Measurements from ENCODE around the gene RTBDN. TPM values are rescaled to one million over a fixed set of nuclear protein-coding genes. Genes with fewer than 3 reads are reported as not detected.

RTBDN gene
- total and polyA plus RNA-seq, 2 experiments from 2014 or later: not detected

DNA sequence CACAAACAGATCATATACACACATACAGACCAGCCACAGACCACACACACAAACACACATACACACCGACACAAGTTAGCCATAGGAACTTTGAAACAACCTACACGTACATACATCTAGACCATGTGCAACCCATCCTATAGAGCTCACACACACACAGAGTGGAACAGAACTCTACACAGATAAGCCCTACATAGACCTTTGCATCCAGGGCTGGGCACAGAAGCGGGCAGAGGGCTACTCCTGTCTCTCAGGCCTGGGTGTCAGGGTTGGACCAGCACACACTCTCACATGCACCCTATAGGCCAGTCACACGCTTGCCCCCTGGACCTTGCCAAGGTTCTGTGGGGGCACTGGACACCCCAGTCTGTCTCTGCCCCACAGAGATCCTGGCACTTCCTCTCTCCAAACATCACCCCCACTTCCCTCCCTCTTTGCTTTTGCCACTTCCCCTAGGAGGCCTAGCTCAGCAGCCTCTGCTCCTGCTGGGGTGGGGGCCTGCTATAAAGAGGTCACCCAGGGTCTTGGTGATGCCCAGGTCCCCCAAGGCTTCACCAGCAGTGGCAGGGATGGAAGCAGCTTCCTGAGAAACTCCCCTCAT lies 48.8 kb downstream of the RTBDN start:
- TF ChIP-seq EZH2phosphoT487 (IDR thresholded peaks at IDR 0.05; ENCODE audit: insufficient read depth, low read depth) (no peak), EZH2 (IDR thresholded peaks at IDR 0.05; ENCODE audit: insufficient read depth, poor library complexity, severe bottlenecking) (no peak)
- peaks cover 42% of the 10 kb centered on the region for H3F3A ChIP-seq (ENCODE audit: insufficient read depth)
- no peaks in the 10 kb centered on the region for H4K20me1 ChIP-seq (ENCODE audit: insufficient read depth)
- no peaks in the 10 kb centered on the region for H3K27me3 ChIP-seq (replicated peaks; ENCODE audit: insufficient read depth)
- 88 to 92% methylated on average over 4 of the region's 4 CpGs for WGBS, 2 experiments (ENCODE audit: low coverage in 1 of 2, low lambda C conversion rate in 2 of 2, missing lambda C conversion rate in 2 of 2)
- H3K27ac ChIP-seq: peak overlapping the region; percentile 73
- no peak overlapping the region for H3K4me3 ChIP-seq
- H3K79me2 ChIP-seq (ENCODE audit: insufficient read depth): no peaks in the 10 kb centered on the region
- in situ Hi-C loops (cut with MboI): no loop called here
- no peaks in the 10 kb centered on the region for H3K9me3 ChIP-seq (ENCODE audit: low read depth)
- H3K9ac ChIP-seq: no peak overlapping the region
- H3K4me2 ChIP-seq (ENCODE audit: unreplicated experiment): no peak overlapping the region
- peak; percentile 17 for DNase-seq
- no peaks in the 10 kb centered on the region for H3K36me3 ChIP-seq (ENCODE audit: low read depth)
- peaks cover 29% of the 10 kb centered on the region for H3K4me1 ChIP-seq (ENCODE audit: insufficient read depth)
- no peaks in the 10 kb centered on the region for H3K9me2 ChIP-seq (ENCODE audit: insufficient read depth)
- peak overlapping the region; percentile 26; the same call in 1 of the 2 replicates for H2AFZ ChIP-seq

DNA sequence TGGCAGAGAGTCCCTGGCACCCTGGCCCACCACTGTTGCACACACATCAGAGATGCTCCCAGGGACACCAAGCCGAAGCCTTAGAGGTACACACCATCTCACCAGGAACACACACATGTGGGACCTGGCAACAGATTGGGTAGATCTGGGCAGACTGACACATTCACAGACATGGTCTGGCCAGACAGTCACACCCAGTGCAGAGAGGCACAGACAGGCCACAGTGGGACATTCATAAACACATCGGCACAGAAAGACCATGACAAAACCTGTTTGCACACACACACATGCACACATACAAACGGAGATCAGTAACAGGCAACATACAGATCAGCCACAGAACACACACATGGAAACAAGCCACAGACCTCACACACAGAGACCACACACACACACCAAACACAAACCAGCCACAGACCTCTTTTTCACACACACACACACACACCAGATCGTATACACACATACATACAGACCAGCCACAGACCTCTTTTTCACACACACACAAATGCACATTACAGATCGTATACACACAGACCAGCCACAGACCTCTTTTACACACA lies 49.4 kb downstream of the RTBDN start:
- no peak overlapping the region for H3K9ac ChIP-seq
- 42 to 53% methylated on average over 5 of the region's 5 CpGs for whole genome bisulfite sequencing, 2 experiments (ENCODE audit: low coverage in 1 of 2, low lambda C conversion rate in 2 of 2, missing lambda C conversion rate in 2 of 2)
- DNase-seq: peak; percentile 42
- H3K9me2 ChIP-seq (ENCODE audit: insufficient read depth): no peaks in the 10 kb centered on the region
- peaks cover 26% of the 10 kb centered on the region for H3K4me1 ChIP-seq (ENCODE audit: insufficient read depth)
- H3K9me3 ChIP-seq (ENCODE audit: low read depth): no peaks in the 10 kb centered on the region
- no peak for TF ChIP-seq EZH2phosphoT487 (IDR thresholded peaks at IDR 0.05; ENCODE audit: insufficient read depth, low read depth)
- TF ChIP-seq EZH2 (IDR thresholded peaks at IDR 0.05; ENCODE audit: insufficient read depth, poor library complexity, severe bottlenecking): no peak
- H3K36me3 ChIP-seq (ENCODE audit: low read depth): no peaks in the 10 kb centered on the region
- peak overlapping the region; percentile 73 for H3K27ac ChIP-seq
- no peaks in the 10 kb centered on the region for H3K27me3 ChIP-seq (replicated peaks; ENCODE audit: insufficient read depth)
- no peak overlapping the region for H2AFZ ChIP-seq
- peaks cover 41% of the 10 kb centered on the region for H3F3A ChIP-seq (ENCODE audit: insufficient read depth)
- H3K4me3 ChIP-seq: no peak overlapping the region
- no peak overlapping the region for H3K4me2 ChIP-seq (ENCODE audit: unreplicated experiment)
- in situ Hi-C loops (cut with MboI): no loop called here
- no peaks in the 10 kb centered on the region for H3K79me2 ChIP-seq (ENCODE audit: insufficient read depth)
- no peaks in the 10 kb centered on the region for H4K20me1 ChIP-seq (ENCODE audit: insufficient read depth)

GRCh38 chr19:12784394-12784870 lies 49.9 kb downstream of the RTBDN start:
- H3F3A ChIP-seq (ENCODE audit: insufficient read depth): peaks cover 47% of the 10 kb centered on the region
- TF ChIP-seq EZH2 (IDR thresholded peaks at IDR 0.05; ENCODE audit: insufficient read depth, poor library complexity, severe bottlenecking) (no peak), EZH2phosphoT487 (IDR thresholded peaks at IDR 0.05; ENCODE audit: insufficient read depth, low read depth) (no peak)
- no peaks in the 10 kb centered on the region for H3K79me2 ChIP-seq (ENCODE audit: insufficient read depth)
- H3K4me3 ChIP-seq: no peak overlapping the region
- no peaks in the 10 kb centered on the region for H4K20me1 ChIP-seq (ENCODE audit: insufficient read depth)
- in situ Hi-C loops (cut with MboI): no loop called here
- no peak overlapping the region for H3K4me2 ChIP-seq (ENCODE audit: unreplicated experiment)
- peak; percentile 52 for DNase-seq
- H3K9me3 ChIP-seq (ENCODE audit: low read depth): no peaks in the 10 kb centered on the region
- no peaks in the 10 kb centered on the region for H3K36me3 ChIP-seq (ENCODE audit: low read depth)
- peak overlapping the region; percentile 73 for H3K27ac ChIP-seq
- WGBS, 2 experiments (ENCODE audit: low coverage in 1 of 2, low lambda C conversion rate in 2 of 2, missing lambda C conversion rate in 2 of 2): 56 to 64% methylated on average over 10 of the region's 10 CpGs
- no peaks in the 10 kb centered on the region for H3K9me2 ChIP-seq (ENCODE audit: insufficient read depth)
- no peak overlapping the region for H2AFZ ChIP-seq
- peak overlapping the region; percentile 79 for H3K9ac ChIP-seq
- H3K4me1 ChIP-seq (ENCODE audit: insufficient read depth): peaks cover 31% of the 10 kb centered on the region
- H3K27me3 ChIP-seq (replicated peaks; ENCODE audit: insufficient read depth): no peaks in the 10 kb centered on the region

DNA sequence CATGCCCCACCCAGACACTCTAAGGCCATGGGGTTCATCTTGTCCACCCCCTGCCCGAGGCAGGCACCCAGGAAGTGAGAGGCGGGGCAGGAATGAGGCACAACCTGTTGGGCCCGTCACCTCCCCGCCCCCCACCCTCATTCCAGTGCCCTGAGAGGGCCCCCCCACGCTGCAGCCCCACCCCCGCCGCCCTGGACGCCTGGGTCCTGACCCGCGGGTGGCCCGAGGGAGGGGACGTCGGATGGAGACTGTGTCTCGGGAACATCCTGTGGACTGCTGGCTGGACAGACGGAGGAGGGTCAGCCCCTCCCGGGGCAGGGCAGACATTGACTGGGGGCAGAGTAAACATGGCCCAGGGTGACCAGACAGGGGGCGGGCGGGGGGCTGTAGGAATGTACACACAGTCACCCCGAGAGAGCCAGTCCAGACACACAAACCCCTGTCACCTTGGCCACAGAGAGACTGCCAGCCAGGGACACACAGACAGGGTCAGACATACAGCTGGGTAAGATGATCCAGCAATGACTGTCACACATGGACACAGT lies 50.5 kb downstream of the RTBDN start:
- no peaks in the 10 kb centered on the region for H3K9me2 ChIP-seq (ENCODE audit: insufficient read depth)
- no peak for DNase-seq
- WGBS, 2 experiments (ENCODE audit: low coverage in 1 of 2, low lambda C conversion rate in 2 of 2, missing lambda C conversion rate in 2 of 2): 23 to 28% methylated on average over 10 to 16 of the region's 19 CpGs
- no peak overlapping the region for H3K4me3 ChIP-seq
- peak overlapping the region; percentile 79 for H3K9ac ChIP-seq
- in situ Hi-C loops (cut with MboI): no loop called here
- H2AFZ ChIP-seq: no peak overlapping the region
- no peaks in the 10 kb centered on the region for H3K27me3 ChIP-seq (replicated peaks; ENCODE audit: insufficient read depth)
- peaks cover 32% of the 10 kb centered on the region for H3K4me1 ChIP-seq (ENCODE audit: insufficient read depth)
- H4K20me1 ChIP-seq (ENCODE audit: insufficient read depth): no peaks in the 10 kb centered on the region
- H3K9me3 ChIP-seq (ENCODE audit: low read depth): no peaks in the 10 kb centered on the region
- H3K79me2 ChIP-seq (ENCODE audit: insufficient read depth): no peaks in the 10 kb centered on the region
- H3K4me2 ChIP-seq (ENCODE audit: unreplicated experiment): no peak overlapping the region
- H3F3A ChIP-seq (ENCODE audit: insufficient read depth): peaks cover 47% of the 10 kb centered on the region
- TF ChIP-seq EZH2 (IDR thresholded peaks at IDR 0.05; ENCODE audit: insufficient read depth, poor library complexity, severe bottlenecking): no peak
- TF ChIP-seq EZH2phosphoT487 (IDR thresholded peaks at IDR 0.05; ENCODE audit: insufficient read depth, low read depth): no peak
- no peaks in the 10 kb centered on the region for H3K36me3 ChIP-seq (ENCODE audit: low read depth)
- H3K27ac ChIP-seq: peak overlapping the region; percentile 73
